ENCODE measurements around the gene MACROD2. TPM values are rescaled to one million over a fixed set of nuclear protein-coding genes. Genes with fewer than 3 reads are reported as not detected.

The MACROD2 gene
- total RNA-seq, 1 donor from 2014 or later: 2.4 TPM

GRCh38 chr20:15257569-15257870 is 1262.2 kb downstream of the MACROD2 start:
- no peaks in the 10 kb centered on the region for H3K4me1 ChIP-seq (ENCODE audit: insufficient read depth, low read length)
- Mint-ChIP-seq H3K9me3 (ENCODE audit: unreplicated experiment) (no peaks in the 10 kb centered on the region), H3K4me1 (ENCODE audit: low read depth, unreplicated experiment) (no peaks in the 10 kb centered on the region), H3K27me3 (ENCODE audit: low read depth, unreplicated experiment) (no peaks in the 10 kb centered on the region), H3K36me3 (ENCODE audit: low read depth, unreplicated experiment) (no peaks in the 10 kb centered on the region), H3K4me3 (ENCODE audit: unreplicated experiment) (no peak overlapping the region), H3K27ac (ENCODE audit: unreplicated experiment) (no peak overlapping the region)
- H3K36me3 ChIP-seq (ENCODE audit: insufficient read depth, low read length): no peaks in the 10 kb centered on the region
- no peaks in the 10 kb centered on the region for H3K27me3 ChIP-seq (ENCODE audit: insufficient read depth, low read length)
- H3K4me2 ChIP-seq (ENCODE audit: low read length): no peak overlapping the region
- no peak for TF ChIP-seq EZH2 (IDR thresholded peaks at IDR 0.05; ENCODE audit: insufficient read depth, low read length)
- TF ChIP-seq, protein P1, sequence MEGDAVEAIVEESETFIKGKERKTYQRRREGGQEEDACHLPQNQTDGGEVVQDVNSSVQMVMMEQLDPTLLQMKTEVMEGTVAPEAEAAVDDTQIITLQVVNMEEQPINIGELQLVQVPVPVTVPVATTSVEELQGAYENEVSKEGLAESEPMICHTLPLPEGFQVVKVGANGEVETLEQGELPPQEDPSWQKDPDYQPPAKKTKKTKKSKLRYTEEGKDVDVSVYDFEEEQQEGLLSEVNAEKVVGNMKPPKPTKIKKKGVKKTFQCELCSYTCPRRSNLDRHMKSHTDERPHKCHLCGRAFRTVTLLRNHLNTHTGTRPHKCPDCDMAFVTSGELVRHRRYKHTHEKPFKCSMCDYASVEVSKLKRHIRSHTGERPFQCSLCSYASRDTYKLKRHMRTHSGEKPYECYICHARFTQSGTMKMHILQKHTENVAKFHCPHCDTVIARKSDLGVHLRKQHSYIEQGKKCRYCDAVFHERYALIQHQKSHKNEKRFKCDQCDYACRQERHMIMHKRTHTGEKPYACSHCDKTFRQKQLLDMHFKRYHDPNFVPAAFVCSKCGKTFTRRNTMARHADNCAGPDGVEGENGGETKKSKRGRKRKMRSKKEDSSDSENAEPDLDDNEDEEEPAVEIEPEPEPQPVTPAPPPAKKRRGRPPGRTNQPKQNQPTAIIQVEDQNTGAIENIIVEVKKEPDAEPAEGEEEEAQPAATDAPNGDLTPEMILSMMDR (IDR thresholded peaks at IDR 0.05; ENCODE audit: insufficient read depth, low read depth, low read length): no peak
- DNase-seq (ENCODE audit: low read depth): no peak
- H3K9me3 ChIP-seq (ENCODE audit: insufficient read depth, low read depth, low read length): no peaks in the 10 kb centered on the region
- H3K79me2 ChIP-seq (ENCODE audit: insufficient read depth, low read length): no peaks in the 10 kb centered on the region
- no peak for FAIRE-seq
- no peak overlapping the region for H3K9ac ChIP-seq (ENCODE audit: low read length)
- H3K27ac ChIP-seq (ENCODE audit: low read depth, low read length): no peak overlapping the region
- H3K4me3 ChIP-seq (ENCODE audit: insufficient read depth, low read depth, low read length): no peak overlapping the region
- H2AFZ ChIP-seq (ENCODE audit: low read depth, low read length): no peak overlapping the region
- no peaks in the 10 kb centered on the region for H4K20me1 ChIP-seq (ENCODE audit: insufficient read depth, low read length)

GRCh38 chr20:15265581-15266309 is 1270.4 kb downstream of the MACROD2 start:
- Mint-ChIP-seq H3K27me3 (ENCODE audit: low read depth, unreplicated experiment) (no peaks in the 10 kb centered on the region), H3K9me3 (ENCODE audit: unreplicated experiment) (peaks cover 2% of the 10 kb centered on the region), H3K4me1 (ENCODE audit: low read depth, unreplicated experiment) (no peaks in the 10 kb centered on the region), H3K27ac (ENCODE audit: unreplicated experiment) (no peak overlapping the region), H3K4me3 (ENCODE audit: unreplicated experiment) (no peak overlapping the region), H3K36me3 (ENCODE audit: low read depth, unreplicated experiment) (no peaks in the 10 kb centered on the region)
- H4K20me1 ChIP-seq (ENCODE audit: insufficient read depth, low read length): no peaks in the 10 kb centered on the region
- no peak overlapping the region for H3K9ac ChIP-seq (ENCODE audit: low read length)
- no peaks in the 10 kb centered on the region for H3K4me1 ChIP-seq (ENCODE audit: insufficient read depth, low read length)
- no peaks in the 10 kb centered on the region for H3K79me2 ChIP-seq (ENCODE audit: insufficient read depth, low read length)
- H3K27me3 ChIP-seq (ENCODE audit: insufficient read depth, low read length): no peaks in the 10 kb centered on the region
- FAIRE-seq (no peak), DNase-seq (ENCODE audit: low read depth) (no peak)
- no peak overlapping the region for H3K4me3 ChIP-seq (ENCODE audit: insufficient read depth, low read depth, low read length)
- no peak overlapping the region for H2AFZ ChIP-seq (ENCODE audit: low read depth, low read length)
- no peak for TF ChIP-seq EZH2 (IDR thresholded peaks at IDR 0.05; ENCODE audit: insufficient read depth, low read length)
- TF ChIP-seq, protein P1 (IDR thresholded peaks at IDR 0.05; ENCODE audit: insufficient read depth, low read depth, low read length): no peak
- H3K36me3 ChIP-seq (ENCODE audit: insufficient read depth, low read length): no peaks in the 10 kb centered on the region
- H3K27ac ChIP-seq (ENCODE audit: low read depth, low read length): no peak overlapping the region
- no peaks in the 10 kb centered on the region for H3K9me3 ChIP-seq (ENCODE audit: insufficient read depth, low read depth, low read length)
- no peak overlapping the region for H3K4me2 ChIP-seq (ENCODE audit: low read length)

DNA sequence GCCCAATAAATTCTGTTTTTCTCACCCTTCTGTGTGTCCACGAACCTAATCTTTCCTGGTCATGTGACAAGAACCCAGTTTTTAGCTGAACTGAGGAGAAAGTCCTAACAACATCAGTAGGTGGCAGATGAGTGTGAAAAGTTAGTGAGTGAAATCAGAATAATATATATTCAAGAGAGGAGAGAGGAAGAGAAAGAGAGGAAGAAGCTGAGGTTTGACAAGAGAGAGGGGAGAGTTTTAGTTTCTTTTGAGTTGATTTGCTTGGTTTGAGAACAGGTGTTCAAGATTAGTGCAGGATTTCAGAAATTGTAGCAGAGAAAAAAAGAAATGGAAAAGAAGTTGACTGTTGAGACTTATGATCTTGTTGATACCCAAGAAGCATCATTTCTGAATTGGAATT is 1272.6 kb downstream of the MACROD2 start:
- H3K36me3 ChIP-seq (ENCODE audit: insufficient read depth, low read length): no peaks in the 10 kb centered on the region
- no peaks in the 10 kb centered on the region for H3K9me3 ChIP-seq (ENCODE audit: insufficient read depth, low read depth, low read length)
- H2AFZ ChIP-seq (ENCODE audit: low read depth, low read length): no peak overlapping the region
- no peak for TF ChIP-seq EZH2 (IDR thresholded peaks at IDR 0.05; ENCODE audit: insufficient read depth, low read length)
- TF ChIP-seq, protein P1 (IDR thresholded peaks at IDR 0.05; ENCODE audit: insufficient read depth, low read depth, low read length): no peak
- no peaks in the 10 kb centered on the region for H3K79me2 ChIP-seq (ENCODE audit: insufficient read depth, low read length)
- H3K9me3 Mint-ChIP-seq (ENCODE audit: unreplicated experiment): peaks cover 2% of the 10 kb centered on the region
- H3K4me2 ChIP-seq (ENCODE audit: low read length): no peak overlapping the region
- no peaks in the 10 kb centered on the region for H4K20me1 ChIP-seq (ENCODE audit: insufficient read depth, low read length)
- FAIRE-seq (no peak), DNase-seq (ENCODE audit: low read depth) (no peak)
- no peak overlapping the region for H3K4me3 Mint-ChIP-seq (ENCODE audit: unreplicated experiment)
- H3K27me3 Mint-ChIP-seq (ENCODE audit: low read depth, unreplicated experiment): no peaks in the 10 kb centered on the region
- H3K4me1 Mint-ChIP-seq (ENCODE audit: low read depth, unreplicated experiment): no peaks in the 10 kb centered on the region
- no peak overlapping the region for H3K27ac Mint-ChIP-seq (ENCODE audit: unreplicated experiment)
- no peaks in the 10 kb centered on the region for H3K4me1 ChIP-seq (ENCODE audit: insufficient read depth, low read length)
- H3K27ac ChIP-seq (ENCODE audit: low read depth, low read length): no peak overlapping the region
- H3K27me3 ChIP-seq (ENCODE audit: insufficient read depth, low read length): no peaks in the 10 kb centered on the region
- no peak overlapping the region for H3K9ac ChIP-seq (ENCODE audit: low read length)
- no peak overlapping the region for H3K4me3 ChIP-seq (ENCODE audit: insufficient read depth, low read depth, low read length)
- no peaks in the 10 kb centered on the region for H3K36me3 Mint-ChIP-seq (ENCODE audit: low read depth, unreplicated experiment)
